ENCODE data around the gene NFIX.
A peak's percentile ranks its signal among the peaks of the same experiment; 100 is the strongest.

Gene NFIX

GRCh38 chr19:13100031-13100588, 104.8 kb downstream of the NFIX start:
- Histone ChIP-seq H3K36me3 (ENCODE audit: control insufficient read depth, insufficient read depth, low read length) (no peaks in the 10 kb centered on the region; the same call in 1 of the 2 replicates), H3K4me1 (ENCODE audit: control insufficient read depth, insufficient read depth, low read length) (peaks cover 15% of the 10 kb centered on the region), H3K4me3 (ENCODE audit: low read depth, low read length) (no peak overlapping the region), H3K27me3 (ENCODE audit: control insufficient read depth, insufficient read depth, low read length) (peaks cover 73% of the 10 kb centered on the region), H3K9me3 (ENCODE audit: control insufficient read depth, insufficient read depth, low read length) (no peaks in the 10 kb centered on the region), H3K27ac (ENCODE audit: low read depth, low read length) (no peak overlapping the region), H3K9ac (ENCODE audit: low read depth, low read length) (no peak overlapping the region)

GRCh38 chr19:13100841-13101589, 105.7 kb downstream of the NFIX start:
- H3K4me1 ChIP-seq (ENCODE audit: control insufficient read depth, insufficient read depth, low read length) = peaks cover 10% of the 10 kb centered on the region
- no peak overlapping the region for H3K27ac ChIP-seq (ENCODE audit: low read depth, low read length)
- H3K27me3 ChIP-seq (ENCODE audit: control insufficient read depth, insufficient read depth, low read length) = peaks cover 64% of the 10 kb centered on the region
- H3K9me3 ChIP-seq (ENCODE audit: control insufficient read depth, insufficient read depth, low read length) = no peaks in the 10 kb centered on the region
- no peaks in the 10 kb centered on the region; the same call in 1 of the 2 replicates for H3K36me3 ChIP-seq (ENCODE audit: control insufficient read depth, insufficient read depth, low read length)
- no peak overlapping the region for H3K4me3 ChIP-seq (ENCODE audit: low read depth, low read length)
- no peak overlapping the region for H3K9ac ChIP-seq (ENCODE audit: low read depth, low read length)

GRCh38 chr19:13101590-13102415, 106.5 kb downstream of the NFIX start:
- peak overlapping the region; percentile 34; the same call in 1 of the 2 replicates for H3K4me3 ChIP-seq (ENCODE audit: low read depth, low read length)
- no peak overlapping the region for H3K27ac ChIP-seq (ENCODE audit: low read depth, low read length)

GRCh38 chr19:13102416-13102665, 107.1 kb downstream of the NFIX start:
- Histone ChIP-seq H3K36me3 (ENCODE audit: control insufficient read depth, insufficient read depth, low read length) (peaks cover 3% of the 10 kb centered on the region), H3K4me1 (ENCODE audit: control insufficient read depth, insufficient read depth, low read length) (peaks cover 9% of the 10 kb centered on the region), H3K9me3 (ENCODE audit: control insufficient read depth, insufficient read depth, low read length) (no peaks in the 10 kb centered on the region), H3K4me3 (ENCODE audit: low read depth, low read length) (peak overlapping the region; percentile 34; the same call in 1 of the 2 replicates), H3K27ac (ENCODE audit: low read depth, low read length) (no peak overlapping the region), H3K9ac (ENCODE audit: low read depth, low read length) (no peak overlapping the region), H3K27me3 (ENCODE audit: control insufficient read depth, insufficient read depth, low read length) (peaks cover 53% of the 10 kb centered on the region)

More at GRCh38 chr19:13101590-13102415, 106.5 kb downstream of the NFIX start:
- Histone ChIP-seq H3K4me1 (ENCODE audit: control insufficient read depth, insufficient read depth, low read length) (peaks cover 9% of the 10 kb centered on the region), H3K9me3 (ENCODE audit: control insufficient read depth, insufficient read depth, low read length) (no peaks in the 10 kb centered on the region), H3K36me3 (ENCODE audit: control insufficient read depth, insufficient read depth, low read length) (no peaks in the 10 kb centered on the region; the same call in 1 of the 2 replicates), H3K9ac (ENCODE audit: low read depth, low read length) (no peak overlapping the region), H3K27me3 (ENCODE audit: control insufficient read depth, insufficient read depth, low read length) (peaks cover 58% of the 10 kb centered on the region)

- peaks cover 47% of the 10 kb centered on the region for H3K27me3 ChIP-seq (ENCODE audit: control insufficient read depth, insufficient read depth, low read length)
- H3K4me3 ChIP-seq (ENCODE audit: low read depth, low read length) = peak within 1 kb of the TSS; percentile 34; the same call in 1 of the 2 replicates
- H3K36me3 ChIP-seq (ENCODE audit: control insufficient read depth, insufficient read depth, low read length) = peaks cover 7% of the 10 kb centered on the region
- H3K9ac ChIP-seq (ENCODE audit: low read depth, low read length) = no peak within 1 kb of the TSS
- H3K4me1 ChIP-seq (ENCODE audit: control insufficient read depth, insufficient read depth, low read length) = peaks cover 9% of the 10 kb centered on the region
- H3K27ac ChIP-seq (ENCODE audit: low read depth, low read length) = no peak within 1 kb of the TSS
- H3K9me3 ChIP-seq (ENCODE audit: control insufficient read depth, insufficient read depth, low read length) = no peaks in the 10 kb centered on the region
These were observed 107.6 kb downstream of the NFIX start, which contains the start of gene LYL1 for GRCh38 chr19:13102666-13103580. Gene LYL1, minus strand, starts transcription at chr19:13102858. Its CDS starts 1,687 bp downstream, at chr19:13101171.

GRCh38 chr19:13103581-13104359, 108.5 kb downstream of the NFIX start:
- Histone ChIP-seq H3K27ac (ENCODE audit: low read depth, low read length) (no peak overlapping the region), H3K27me3 (ENCODE audit: control insufficient read depth, insufficient read depth, low read length) (peaks cover 38% of the 10 kb centered on the region), H3K9ac (ENCODE audit: low read depth, low read length) (no peak overlapping the region), H3K4me1 (ENCODE audit: control insufficient read depth, insufficient read depth, low read length) (peaks cover 9% of the 10 kb centered on the region), H3K36me3 (ENCODE audit: control insufficient read depth, insufficient read depth, low read length) (peaks cover 8% of the 10 kb centered on the region), H3K4me3 (ENCODE audit: low read depth, low read length) (no peak overlapping the region), H3K9me3 (ENCODE audit: control insufficient read depth, insufficient read depth, low read length) (no peaks in the 10 kb centered on the region)

- no peaks in the 10 kb centered on the region for H3K9me3 ChIP-seq (ENCODE audit: control insufficient read depth, insufficient read depth, low read length)
- H3K9ac ChIP-seq (ENCODE audit: low read depth, low read length) = no peak overlapping the region
- H3K4me1 ChIP-seq (ENCODE audit: control insufficient read depth, insufficient read depth, low read length) = peaks cover 9% of the 10 kb centered on the region
- H3K27me3 ChIP-seq (ENCODE audit: control insufficient read depth, insufficient read depth, low read length) = peaks cover 32% of the 10 kb centered on the region
- no peak overlapping the region for H3K4me3 ChIP-seq (ENCODE audit: low read depth, low read length)
- H3K36me3 ChIP-seq (ENCODE audit: control insufficient read depth, insufficient read depth, low read length) = peaks cover 15% of the 10 kb centered on the region
- H3K27ac ChIP-seq (ENCODE audit: low read depth, low read length) = no peak overlapping the region
These were observed 109.1 kb downstream of the NFIX start for GRCh38 chr19:13104360-13104847.

- Histone ChIP-seq H3K4me3 (ENCODE audit: low read depth, low read length) (no peak overlapping the region), H3K27ac (ENCODE audit: low read depth, low read length) (no peak overlapping the region), H3K36me3 (ENCODE audit: control insufficient read depth, insufficient read depth, low read length) (peaks cover 21% of the 10 kb centered on the region), H3K4me1 (ENCODE audit: control insufficient read depth, insufficient read depth, low read length) (peaks cover 9% of the 10 kb centered on the region), H3K27me3 (ENCODE audit: control insufficient read depth, insufficient read depth, low read length) (peaks cover 25% of the 10 kb centered on the region), H3K9me3 (ENCODE audit: control insufficient read depth, insufficient read depth, low read length) (no peaks in the 10 kb centered on the region), H3K9ac (ENCODE audit: low read depth, low read length) (no peak overlapping the region)
These were observed 109.8 kb downstream of the NFIX start for GRCh38 chr19:13104848-13105711.

- Histone ChIP-seq H3K9me3 (ENCODE audit: control insufficient read depth, insufficient read depth, low read length) (no peaks in the 10 kb centered on the region), H3K4me3 (ENCODE audit: low read depth, low read length) (no peak overlapping the region), H3K4me1 (ENCODE audit: control insufficient read depth, insufficient read depth, low read length) (no peaks in the 10 kb centered on the region), H3K9ac (ENCODE audit: low read depth, low read length) (no peak overlapping the region), H3K27me3 (ENCODE audit: control insufficient read depth, insufficient read depth, low read length) (no peaks in the 10 kb centered on the region), H3K27ac (ENCODE audit: low read depth, low read length) (no peak overlapping the region), H3K36me3 (ENCODE audit: control insufficient read depth, insufficient read depth, low read length) (peaks cover 55% of the 10 kb centered on the region)
These were observed 114.3 kb downstream of the NFIX start for GRCh38 chr19:13109361-13110098.
